GM13976 (cell line): ENCODE measurements around the gene TP53RK.

ENCODE experiments used
- DNase-seq: peaks from one replicate; pipeline ENCODE4 v3.0.0; 2012; ENCODE audit warnings: low spot score
- CTCF ChIP-seq: IDR thresholded peaks from 2 replicates; pipeline ENCODE4 v1.5.1; 2012; ENCODE audit warnings: borderline replicate concordance, mild to moderate bottlenecking; ENCODE audit not compliant: insufficient read depth; ENCODE audit errors: extremely low read depth, missing control alignments, control extremely low read depth
- in situ Hi-C: fragments of 300-500 bp; cut with MboI; formaldehyde crosslinking; loops from one replicate; pipeline ENCODE4 v1.12.0; 2022; ENCODE audit warnings: low sequenced_read_pairs, mixed read lengths, inconsistent platforms; ENCODE audit not compliant: unreplicated experiment

Gene TP53RK

GRCh38 chr20:46673394-46674252, 15.6 kb downstream of the TP53RK start:
- in situ Hi-C loops, result no loop called here
- TF ChIP-seq CTCF, result no peak
- no peak for DNase-seq

- in situ Hi-C loops, result no loop called here
- no peak for DNase-seq
- no peak for TF ChIP-seq CTCF
These were observed 16.6 kb downstream of the TP53RK start for GRCh38 chr20:46672543-46673148.

- DNase-seq, result no peak
- TF ChIP-seq CTCF, result no peak
- in situ Hi-C loops, result no loop called here
These were observed 17.2 kb downstream of the TP53RK start for GRCh38 chr20:46671866-46672542.

- in situ Hi-C loops, result no loop called here
- no peak for TF ChIP-seq CTCF
- DNase-seq, result no peak
These were observed 18.4 kb downstream of the TP53RK start for GRCh38 chr20:46670585-46671584.

- in situ Hi-C loops, result no loop called here
- TF ChIP-seq CTCF, result no peak
- DNase-seq, result no peak
These were observed 19.0 kb downstream of the TP53RK start for GRCh38 chr20:46670228-46670584.
